Adipocyte (in vitro differentiated cells): Measurements from ENCODE around the gene SLC27A4.

Experiments
- DNase-seq: peaks from one replicate; pipeline ENCODE4 v3.0.0-alpha.2; 2015; ENCODE audit warnings: low read depth
- H3K27me3 ChIP-seq: replicated peaks from 2 replicates; pipeline ENCODE4 v1.7.0; 2013; ENCODE audit warnings: mild to moderate bottlenecking, low read length, moderate library complexity; ENCODE audit not compliant: control insufficient read depth, insufficient read depth
- H3K36me3 ChIP-seq: 2 replicates; pipeline ENCODE4 v1.7.0; 2013; ENCODE audit warnings: low read length, mild to moderate bottlenecking, moderate library complexity; ENCODE audit not compliant: control insufficient read depth, insufficient read depth, severe bottlenecking
- H3K4me1 ChIP-seq: 2 replicates; pipeline ENCODE4 v1.7.0; 2013; ENCODE audit warnings: mild to moderate bottlenecking, low read length, moderate library complexity; ENCODE audit not compliant: control insufficient read depth, insufficient read depth
- H3K4me3 ChIP-seq: 2 replicates; pipeline ENCODE4 v1.7.0; 2013; ENCODE audit warnings: mild to moderate bottlenecking, low read length, moderate library complexity
- H3K9ac ChIP-seq: 2 replicates; pipeline ENCODE4 v1.7.0; 2013; ENCODE audit warnings: mild to moderate bottlenecking, low read length, moderate library complexity
- H3K9me3 ChIP-seq: 2 replicates; pipeline ENCODE4 v1.7.0; 2013; ENCODE audit warnings: mild to moderate bottlenecking, low read length, moderate library complexity; ENCODE audit not compliant: control insufficient read depth

The SLC27A4 gene

GRCh38 chr9:128339761-128340690 lies at the start of gene SLC27A4:
Gene SLC27A4, plus strand, starts transcription at chr9:128340527. Its CDS starts 2,606 bp downstream, at chr9:128343133.
- H3K9ac ChIP-seq = peak within 1 kb of the TSS; percentile 92
- peak; percentile 90 for DNase-seq
- peaks cover 7% of the 10 kb centered on the region for H3K4me1 ChIP-seq
- no peaks in the 10 kb centered on the region for H3K27me3 ChIP-seq
- H3K9me3 ChIP-seq = no peaks in the 10 kb centered on the region
- peak within 1 kb of the TSS; percentile 90 for H3K4me3 ChIP-seq
- H3K36me3 ChIP-seq = peaks cover 23% of the 10 kb centered on the region

DNA sequence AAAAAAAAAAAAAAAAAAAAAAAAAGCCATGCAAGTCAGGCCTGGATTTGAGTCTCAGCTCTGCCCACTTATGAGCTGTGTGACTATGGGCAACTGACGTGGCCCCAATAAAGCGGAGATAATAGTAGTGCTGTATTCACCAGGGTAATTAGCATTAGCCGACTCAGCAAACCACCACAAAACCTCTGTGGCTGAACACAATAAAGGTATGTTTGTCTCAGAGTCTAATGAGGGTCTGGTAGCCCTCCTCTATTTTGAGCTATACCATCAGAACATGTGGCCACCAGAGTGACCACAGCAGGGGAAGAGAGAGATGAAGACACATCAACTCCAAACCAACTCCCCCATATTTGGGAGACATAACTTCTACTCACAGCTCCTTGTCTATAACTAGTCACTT lies 48.3 kb upstream of the SLC27A4 start:
- no peak overlapping the region for H3K4me3 ChIP-seq
- H3K9me3 ChIP-seq = no peaks in the 10 kb centered on the region
- H3K27me3 ChIP-seq = no peaks in the 10 kb centered on the region
- H3K9ac ChIP-seq = no peak overlapping the region
- DNase-seq = no peak
- peaks cover 10% of the 10 kb centered on the region for H3K36me3 ChIP-seq
- H3K4me1 ChIP-seq = peaks cover 11% of the 10 kb centered on the region

GRCh38 chr9:128293091-128293490 lies 47.2 kb upstream of the SLC27A4 start:
- peaks cover 14% of the 10 kb centered on the region for H3K4me1 ChIP-seq
- no peak for DNase-seq
- peaks cover 8% of the 10 kb centered on the region for H3K36me3 ChIP-seq
- no peaks in the 10 kb centered on the region for H3K27me3 ChIP-seq
- no peaks in the 10 kb centered on the region for H3K9me3 ChIP-seq
- no peak overlapping the region for H3K9ac ChIP-seq
- H3K4me3 ChIP-seq = no peak overlapping the region

DNA sequence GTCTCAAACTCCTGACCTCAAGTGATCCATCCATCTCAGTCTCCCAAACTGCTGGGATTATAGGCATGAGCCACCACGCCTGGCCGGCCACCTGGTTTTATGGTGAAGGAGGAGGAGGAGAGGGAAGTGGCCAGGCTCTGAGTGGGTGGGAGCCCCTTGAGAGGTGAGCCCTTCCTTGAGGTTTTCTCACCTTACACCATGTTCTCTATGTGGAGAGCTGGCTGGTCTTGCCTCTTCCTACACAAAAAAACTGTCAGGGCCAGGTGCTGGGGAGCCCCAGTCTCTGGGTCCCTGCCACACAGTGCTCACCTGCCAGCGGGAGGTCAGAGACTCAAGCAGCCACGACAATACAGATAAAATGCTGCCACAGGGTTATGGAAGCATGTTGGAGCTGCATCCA lies 46.2 kb upstream of the SLC27A4 start:
- no peak overlapping the region for H3K9ac ChIP-seq
- H3K9me3 ChIP-seq = no peaks in the 10 kb centered on the region
- H3K4me1 ChIP-seq = peaks cover 14% of the 10 kb centered on the region
- no peak overlapping the region for H3K4me3 ChIP-seq
- DNase-seq = no peak
- no peaks in the 10 kb centered on the region for H3K27me3 ChIP-seq
- H3K36me3 ChIP-seq = no peaks in the 10 kb centered on the region

- H3K27me3 ChIP-seq = no peaks in the 10 kb centered on the region
- H3K36me3 ChIP-seq = no peaks in the 10 kb centered on the region
- H3K4me3 ChIP-seq = no peak overlapping the region
- peak overlapping the region; percentile 23 for H3K9ac ChIP-seq
- H3K9me3 ChIP-seq = no peaks in the 10 kb centered on the region
- peaks cover 18% of the 10 kb centered on the region for H3K4me1 ChIP-seq
- no peak for DNase-seq
These were observed 43.7 kb upstream of the SLC27A4 start for GRCh38 chr9:128296340-128297220.

- Histone ChIP-seq H3K36me3 (no peaks in the 10 kb centered on the region), H3K4me1 (peaks cover 18% of the 10 kb centered on the region), H3K9ac (no peak overlapping the region), H3K27me3 (no peaks in the 10 kb centered on the region), H3K4me3 (no peak overlapping the region), H3K9me3 (no peaks in the 10 kb centered on the region)
- no peak for DNase-seq
These were observed 43.0 kb upstream of the SLC27A4 start for GRCh38 chr9:128297221-128297773.

GRCh38 chr9:128298535-128299482 lies 41.5 kb upstream of the SLC27A4 start:
- Histone ChIP-seq H3K4me1 (peaks cover 18% of the 10 kb centered on the region), H3K4me3 (no peak overlapping the region), H3K9me3 (no peaks in the 10 kb centered on the region), H3K9ac (no peak overlapping the region), H3K36me3 (no peaks in the 10 kb centered on the region), H3K27me3 (no peaks in the 10 kb centered on the region)
- DNase-seq = no peak

GRCh38 chr9:128304136-128304970 lies 36.0 kb upstream of the SLC27A4 start:
- H3K4me1 ChIP-seq = peaks cover 26% of the 10 kb centered on the region
- H3K9me3 ChIP-seq = no peaks in the 10 kb centered on the region
- no peak for DNase-seq
- H3K9ac ChIP-seq = no peak overlapping the region
- no peaks in the 10 kb centered on the region for H3K27me3 ChIP-seq
- H3K36me3 ChIP-seq = peaks cover 7% of the 10 kb centered on the region
- H3K4me3 ChIP-seq = no peak overlapping the region

GRCh38 chr9:128304971-128305288 lies 35.4 kb upstream of the SLC27A4 start:
- H3K9ac ChIP-seq = no peak overlapping the region
- H3K27me3 ChIP-seq = no peaks in the 10 kb centered on the region
- peaks cover 26% of the 10 kb centered on the region for H3K4me1 ChIP-seq
- no peak for DNase-seq
- no peak overlapping the region for H3K4me3 ChIP-seq
- peaks cover 12% of the 10 kb centered on the region for H3K36me3 ChIP-seq
- H3K9me3 ChIP-seq = no peaks in the 10 kb centered on the region

DNA sequence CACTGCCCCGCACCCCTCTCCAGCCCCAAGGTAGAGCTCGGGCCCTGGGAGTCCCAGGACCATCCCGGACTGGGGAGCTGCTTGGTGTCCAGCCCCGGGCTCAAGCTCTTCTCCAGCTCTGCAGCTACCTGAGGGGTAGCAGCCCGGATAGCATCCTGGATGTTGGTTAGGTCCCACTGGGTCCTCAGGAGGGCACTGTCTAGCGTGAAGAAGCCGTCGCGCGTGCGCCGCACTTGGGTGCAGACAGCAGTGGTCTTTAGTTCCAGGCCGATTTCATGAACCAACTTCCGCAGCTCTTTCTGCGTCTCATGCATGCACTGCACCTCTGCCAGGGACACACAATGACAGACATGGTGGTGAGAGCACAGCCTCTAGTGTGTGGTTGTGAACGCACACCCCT lies 30.8 kb upstream of the SLC27A4 start:
- Histone ChIP-seq H3K9me3 (no peaks in the 10 kb centered on the region), H3K4me3 (no peak overlapping the region), H3K36me3 (peaks cover 39% of the 10 kb centered on the region), H3K27me3 (no peaks in the 10 kb centered on the region), H3K4me1 (peaks cover 17% of the 10 kb centered on the region), H3K9ac (no peak overlapping the region)
- DNase-seq = no peak
